22Rv1 (cell line): ENCODE results near the gene SH3RF3.

Source experiments
- H3K27ac ChIP-seq: fragments of 450-650 bp; 2 replicates; pipeline ENCODE4 v1.5.1; 2017
- ZFX ChIP-seq: fragments of 450-650 bp; IDR thresholded peaks from 2 replicates; pipeline ENCODE4 v1.6.1; 2017; ENCODE audit warnings: antibody characterized with exemption, borderline replicate concordance
- TF ChIP-seq, protein P1 (sequence below): fragments of 450-650 bp; IDR thresholded peaks from 2 replicates; pipeline ENCODE4 v1.5.1; 2017; ENCODE audit warnings: mild to moderate bottlenecking

The SH3RF3 gene

DNA sequence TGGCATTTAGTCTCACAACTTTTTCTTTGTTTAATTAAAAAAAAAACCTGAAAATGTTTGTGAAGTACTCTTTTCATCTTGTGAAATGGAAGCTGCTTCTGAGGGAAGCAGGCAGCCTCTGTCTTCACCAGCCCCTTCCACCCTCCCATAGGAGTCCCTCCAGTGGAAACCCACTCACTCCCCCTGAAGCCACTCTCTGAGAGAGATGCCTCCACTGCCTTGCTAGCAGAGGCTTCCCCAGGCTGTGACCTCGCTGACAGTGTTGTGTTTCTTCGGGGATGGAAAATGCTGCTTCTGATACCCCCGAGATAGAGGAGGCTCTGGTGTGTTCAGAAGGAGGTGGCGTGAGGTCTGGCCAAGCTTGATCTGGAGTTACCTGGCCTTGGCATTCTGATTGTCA is 59.9 kb downstream of the SH3RF3 start:
- no peak for TF ChIP-seq ZFX
- TF ChIP-seq, protein P1, sequence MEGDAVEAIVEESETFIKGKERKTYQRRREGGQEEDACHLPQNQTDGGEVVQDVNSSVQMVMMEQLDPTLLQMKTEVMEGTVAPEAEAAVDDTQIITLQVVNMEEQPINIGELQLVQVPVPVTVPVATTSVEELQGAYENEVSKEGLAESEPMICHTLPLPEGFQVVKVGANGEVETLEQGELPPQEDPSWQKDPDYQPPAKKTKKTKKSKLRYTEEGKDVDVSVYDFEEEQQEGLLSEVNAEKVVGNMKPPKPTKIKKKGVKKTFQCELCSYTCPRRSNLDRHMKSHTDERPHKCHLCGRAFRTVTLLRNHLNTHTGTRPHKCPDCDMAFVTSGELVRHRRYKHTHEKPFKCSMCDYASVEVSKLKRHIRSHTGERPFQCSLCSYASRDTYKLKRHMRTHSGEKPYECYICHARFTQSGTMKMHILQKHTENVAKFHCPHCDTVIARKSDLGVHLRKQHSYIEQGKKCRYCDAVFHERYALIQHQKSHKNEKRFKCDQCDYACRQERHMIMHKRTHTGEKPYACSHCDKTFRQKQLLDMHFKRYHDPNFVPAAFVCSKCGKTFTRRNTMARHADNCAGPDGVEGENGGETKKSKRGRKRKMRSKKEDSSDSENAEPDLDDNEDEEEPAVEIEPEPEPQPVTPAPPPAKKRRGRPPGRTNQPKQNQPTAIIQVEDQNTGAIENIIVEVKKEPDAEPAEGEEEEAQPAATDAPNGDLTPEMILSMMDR: no peak
- no peak overlapping the region for H3K27ac ChIP-seq

DNA sequence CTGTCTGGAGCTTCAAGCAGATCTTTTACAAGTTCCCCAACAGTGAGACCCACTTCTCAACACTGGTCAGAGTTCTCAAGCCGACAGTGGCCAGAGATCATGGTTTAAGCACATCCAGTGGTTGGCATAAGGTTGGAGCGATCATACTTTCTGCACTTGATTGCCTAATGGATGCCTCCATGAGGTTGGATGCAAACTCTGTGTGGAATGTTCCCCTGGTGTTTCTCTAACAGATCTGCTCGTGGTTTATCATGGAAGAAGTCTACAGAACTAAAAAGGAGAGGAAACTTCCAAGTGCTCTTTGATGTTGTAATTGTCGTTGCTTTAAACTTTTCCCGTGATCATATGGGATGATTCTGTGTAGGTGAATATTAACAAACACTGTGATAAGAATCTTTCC is 60.7 kb downstream of the SH3RF3 start:
- no peak overlapping the region for H3K27ac ChIP-seq
- TF ChIP-seq, protein P1: no peak
- TF ChIP-seq ZFX: no peak

DNA sequence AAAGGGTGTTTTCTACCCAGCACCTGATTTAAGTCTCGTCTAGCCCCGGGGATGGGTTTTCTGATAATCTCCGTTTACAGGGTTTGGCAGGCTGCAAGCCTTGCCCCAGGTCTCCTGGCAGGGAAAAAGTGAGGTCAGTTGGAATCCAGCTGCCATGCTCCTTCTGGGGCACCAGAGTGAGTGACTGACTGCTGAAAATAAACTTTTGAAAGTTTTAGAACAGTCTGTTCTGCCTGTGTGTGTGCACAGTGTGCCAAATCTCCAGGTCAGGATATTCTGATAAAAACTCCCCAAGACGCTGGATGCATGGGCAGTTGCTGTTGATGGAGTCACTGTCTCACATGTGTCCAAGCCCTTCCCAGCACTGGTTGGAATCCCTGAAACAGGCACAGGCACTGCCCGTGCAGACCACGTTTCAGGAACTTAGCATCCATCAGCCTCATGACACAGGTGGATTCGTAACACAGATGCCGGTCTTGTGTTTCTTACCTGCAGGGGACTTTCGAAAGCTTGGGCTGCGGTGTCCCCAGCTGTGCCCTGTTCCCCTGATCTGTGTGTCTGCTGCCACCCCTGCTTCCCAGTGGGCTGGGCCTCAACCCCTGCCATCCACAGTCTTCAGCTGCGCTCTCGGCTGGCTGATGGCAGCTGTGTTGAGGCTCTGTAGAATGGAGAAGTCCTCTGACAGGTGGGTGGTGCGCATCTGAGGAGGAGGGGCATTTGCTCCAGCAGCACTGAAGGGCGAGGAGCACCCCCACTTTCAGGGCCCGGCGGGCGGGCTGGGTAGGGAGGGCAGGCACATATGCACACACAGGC is 65.0 kb downstream of the SH3RF3 start:
- H3K27ac ChIP-seq: no peak overlapping the region
- TF ChIP-seq ZFX: no peak
- TF ChIP-seq, protein P1: no peak

DNA sequence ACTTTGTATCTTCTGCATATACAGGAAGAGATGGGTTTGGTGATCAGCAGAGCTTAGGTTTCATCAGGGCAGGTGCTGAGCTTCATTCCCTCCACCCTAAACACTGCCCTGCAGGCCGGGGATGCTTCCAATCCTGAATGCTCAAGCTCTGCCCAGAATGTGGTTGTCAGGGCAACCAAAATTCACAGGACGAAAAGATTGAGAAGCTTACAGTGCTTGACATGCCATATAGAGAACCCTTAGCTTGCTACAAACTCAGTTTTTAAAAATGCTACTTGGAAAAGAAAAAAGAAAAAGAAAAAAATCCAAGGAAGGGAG is 65.6 kb downstream of the SH3RF3 start:
- TF ChIP-seq, protein P1: no peak
- no peak for TF ChIP-seq ZFX
- H3K27ac ChIP-seq: no peak overlapping the region

DNA sequence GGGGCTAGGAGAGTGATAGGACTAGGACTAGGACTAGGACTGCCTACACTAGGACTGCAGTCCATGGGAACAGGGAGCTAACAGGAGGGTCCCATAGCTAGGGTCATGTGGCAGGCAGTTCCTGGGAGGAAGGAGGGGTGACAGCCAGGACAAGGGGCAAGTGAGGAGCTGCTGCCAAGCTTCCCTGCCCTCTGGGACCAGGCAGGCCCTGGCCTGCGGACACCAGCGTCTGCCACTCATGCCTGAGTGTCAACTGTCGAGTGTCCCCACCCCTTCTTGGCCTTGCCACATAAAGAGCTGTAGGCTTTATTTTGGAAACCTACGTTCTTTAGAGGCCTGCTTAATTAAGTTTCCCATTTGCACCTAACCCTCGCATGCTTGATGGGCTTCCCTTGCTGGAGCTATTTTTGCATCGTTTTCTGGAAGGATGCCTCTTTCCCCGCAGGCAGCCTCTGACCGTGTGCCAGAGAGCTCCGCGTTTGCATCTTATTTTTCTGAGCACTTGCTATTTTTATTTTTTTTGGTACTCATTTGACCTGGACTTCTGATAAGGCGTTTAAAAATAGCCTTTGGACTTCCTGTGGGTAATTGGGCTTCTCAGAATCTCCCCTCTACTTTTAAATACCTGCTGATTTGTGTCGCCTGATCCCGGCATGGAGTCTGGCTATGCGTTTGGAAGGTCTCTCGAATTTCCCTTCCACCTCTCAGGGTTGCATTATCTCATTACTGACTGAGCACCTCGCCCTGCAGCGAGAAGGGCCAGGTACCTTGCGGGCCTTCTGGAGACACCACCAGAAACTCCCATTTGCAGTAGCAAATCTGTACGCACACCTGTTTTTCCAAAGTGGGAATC is 66.4 kb downstream of the SH3RF3 start:
- TF ChIP-seq, protein P1: no peak
- TF ChIP-seq ZFX: no peak

DNA sequence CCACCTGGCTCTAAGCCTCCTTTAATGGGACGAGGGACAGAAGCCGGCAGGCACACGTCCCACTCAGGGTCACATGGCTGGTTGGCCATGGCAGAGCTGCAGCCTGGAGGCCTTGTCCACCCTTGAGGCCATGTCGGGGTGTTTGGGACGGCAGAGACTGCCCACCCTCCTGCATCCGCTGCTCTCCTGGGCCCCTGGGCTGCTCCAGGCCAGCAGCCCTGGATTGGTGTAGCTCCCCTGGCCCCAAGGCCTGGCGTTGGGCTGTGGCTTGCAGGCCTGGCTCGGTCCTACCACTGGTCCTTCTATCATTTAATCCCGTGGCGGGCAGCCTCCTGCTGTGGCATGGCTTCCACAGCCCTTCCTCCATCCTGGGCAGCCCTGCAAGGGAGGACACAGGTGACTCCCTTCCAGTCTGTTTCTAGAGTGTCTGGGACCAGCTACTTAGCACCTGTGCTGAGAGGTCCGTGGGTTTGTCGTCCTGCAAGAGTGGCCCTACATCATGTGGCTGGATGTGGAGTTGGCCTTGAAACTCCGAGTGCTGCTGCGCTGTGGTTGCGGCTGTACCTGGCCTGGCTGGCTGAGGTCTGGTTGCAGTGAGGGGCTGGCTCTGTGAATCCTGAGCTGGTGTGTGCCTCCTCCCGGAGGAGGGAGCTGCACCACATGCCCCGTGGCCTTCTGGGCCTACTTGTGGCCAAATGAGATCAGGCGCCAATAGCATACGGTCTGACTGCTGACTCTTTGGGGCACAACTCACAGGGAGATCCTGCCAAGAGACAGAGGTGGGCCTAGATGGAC is 67.3 kb downstream of the SH3RF3 start:
- TF ChIP-seq ZFX: no peak
- TF ChIP-seq, protein P1: no peak
- H3K27ac ChIP-seq: no peak overlapping the region

More for the DNA sequence above, 66.4 kb downstream of the SH3RF3 start:
- H3K27ac ChIP-seq: no peak overlapping the region
